Naive thymus-derived CD4-positive, alpha-beta T cell (primary cell): Measurements from ENCODE around the gene TIMELESS. TPM values are rescaled to one million over a fixed set of nuclear protein-coding genes. Genes with fewer than 3 reads are reported as not detected.
"Not testable (repeated sequence)": the region's sequence is repeated elsewhere in the genome, so short reads cannot be mapped to it uniquely, and the experiment has no call there.

Experiments
- ATAC-seq: fragments of 150-1000 bp; cut with Tn5 transposase; 2 replicates; pipeline ENCODE4 v1.10.0; 2021; ENCODE audit warnings: mild to moderate bottlenecking, moderate library complexity
- CTCF ChIA-PET: fragments of 350-600 bp; sonication (Branson Sonifier 250); formaldehyde crosslinking; loops from one replicate; lab custom pipeline; 2021; ENCODE audit warnings: antibody characterized with exemption; lab: Charles Lee
- POLR2A ChIA-PET: fragments of 350-600 bp; sonication (Branson Sonifier 250); formaldehyde crosslinking; loops from one replicate; lab custom pipeline; 2021; ENCODE audit warnings: antibody characterized with exemption, inconsistent platforms; lab: Charles Lee
- DNase-seq, 9 donors: peaks; one replicate each; pipeline versions ENCODE4 v3.0.0 to v3.0.0-alpha.2; 2020 to 2022; ENCODE audit warnings: mixed read lengths in 1 of 9
- H3K27ac ChIP-seq: one replicate; pipeline ENCODE4 v1.7.0; 2013; ENCODE audit warnings: mild to moderate bottlenecking, low read depth, low read length, moderate library complexity
- H3K27me3 ChIP-seq, 2 donors: one replicate each; pipeline ENCODE4 v1.7.0; 2013; ENCODE audit warnings: low read length in 2 of 2, mild to moderate bottlenecking in 2 of 2, moderate library complexity in 2 of 2; ENCODE audit not compliant: control insufficient read depth in 2 of 2, insufficient read depth in 2 of 2
- H3K36me3 ChIP-seq, 3 experiments: 1 replicate in 2 of 3; 2 replicates in 1 of 3; pipeline ENCODE4 v1.7.0; 2013; ENCODE audit warnings: low read length in 3 of 3, mild to moderate bottlenecking in 3 of 3, moderate library complexity in 1 of 3; ENCODE audit not compliant: insufficient read depth in 3 of 3, control insufficient read depth in 2 of 3
- H3K4me1 ChIP-seq, 2 donors: one replicate each; pipeline ENCODE4 v1.7.0; 2013; ENCODE audit warnings: low read length in 2 of 2, mild to moderate bottlenecking in 2 of 2, moderate library complexity in 1 of 2; ENCODE audit not compliant: control insufficient read depth in 2 of 2, insufficient read depth in 2 of 2
- H3K4me3 ChIP-seq: 2 replicates; pipeline ENCODE4 v1.7.0; 2013; ENCODE audit warnings: mild to moderate bottlenecking, low read length
- H3K9me3 ChIP-seq, 3 experiments: 1 replicate in 2 of 3; 2 replicates in 1 of 3; pipeline ENCODE4 v1.7.0; 2013; ENCODE audit warnings: low read length in 3 of 3; ENCODE audit not compliant: control insufficient read depth in 2 of 3
- H3K27ac Mint-ChIP-seq, 9 donors: one replicate each; pipeline ENCODE4 v1.8.0; 2020 to 2022; ENCODE audit warnings: mixed read lengths in 9 of 9, mild to moderate bottlenecking in 8 of 9, moderate library complexity in 5 of 9, inconsistent platforms in 2 of 9
- H3K27me3 Mint-ChIP-seq, 5 donors: one replicate each; pipeline ENCODE4 v1.8.0; 2021 to 2022; ENCODE audit warnings: mixed read lengths in 5 of 5, mild to moderate bottlenecking in 1 of 5
- H3K36me3 Mint-ChIP-seq, 5 donors: one replicate each; pipeline ENCODE4 v1.8.0; 2020 to 2022; ENCODE audit warnings: mixed read lengths in 5 of 5, mild to moderate bottlenecking in 3 of 5, inconsistent platforms in 1 of 5
- H3K4me1 Mint-ChIP-seq, 7 donors: one replicate each; pipeline ENCODE4 v1.8.0; 2020 to 2022; ENCODE audit warnings: mixed read lengths in 7 of 7, mild to moderate bottlenecking in 3 of 7, inconsistent platforms in 1 of 7
- H3K4me3 Mint-ChIP-seq, 10 donors: one replicate each; pipeline ENCODE4 v1.8.0; 2020 to 2022; ENCODE audit warnings: mild to moderate bottlenecking in 10 of 10, mixed read lengths in 10 of 10, moderate library complexity in 6 of 10, inconsistent platforms in 2 of 10
- H3K9me3 Mint-ChIP-seq, 11 donors: one replicate each; pipeline ENCODE4 v1.8.0; 2020 to 2022; ENCODE audit warnings: mixed read lengths in 11 of 11, mild to moderate bottlenecking in 4 of 11, inconsistent platforms in 1 of 11, moderate library complexity in 1 of 11
- intact Hi-C, 2 donors: fragments of 100-400 bp; cut with micrococcal nuclease; formaldehyde crosslinking; loops; one replicate each; pipeline ENCODE4 v1.15.1; 2023
- polyA plus RNA-seq, 2 donors: library from polyadenylated mRNA; unstranded; fragments of 300-500 nt; fragmentation: Illumina TruSeq; gene quantifications; one replicate each; pipeline ENCODE4 v1.2.3, GENCODE V29; 2021
- total RNA-seq, 6 experiments: library from RNA in 5 of 6; stranded (reverse) in 5 of 6; gene quantifications; 1 replicate in 5 of 6; 2 replicates in 1 of 6; pipeline ENCODE4 v1.2.3 and lab custom pipeline; 2021 to 2026

The TIMELESS gene
- total and polyA plus RNA-seq, 7 experiments from 2014 or later: 2.7 to 42.3 (median 4.6) TPM

GRCh38 chr12:56454557-56454956, 5.3 kb upstream of the TIMELESS start, which contains the start of gene MIP:
MIP (minus strand) TSS chr12:56454657; CDS start chr12:56454613, 44 bp downstream.
- H3K9me3 ChIP-seq: no peaks in the 10 kb centered on the region
- intact Hi-C loops: no loop called here
- Mint-ChIP-seq H3K4me1 (peaks cover 5 to 12% (median 9%) of the 10 kb centered on the region in 7 donors), H3K4me3 (no peak within 1 kb of the TSS), H3K9me3 (no peaks in the 10 kb centered on the region), H3K27ac (no peak within 1 kb of the TSS), H3K36me3 (no peaks in the 10 kb centered on the region), H3K27me3 (no peaks in the 10 kb centered on the region)
- no peak for ATAC-seq
- H3K27ac ChIP-seq: no peak within 1 kb of the TSS
- ChIA-PET CTCF (no interaction called here), POLR2A (interaction anchor here (1.5 to 1.8 kb wide), 2 partner anchors 9 kb away, joined by 4 read pairs; no protein-coding TSS in a partner anchor)
- no peak for DNase-seq
- H3K36me3 ChIP-seq: no peaks in the 10 kb centered on the region
- H3K4me1 ChIP-seq: peaks cover 0 to 6% of the 10 kb centered on the region in 2 donors
- H3K27me3 ChIP-seq: no peaks in the 10 kb centered on the region
- no peak within 1 kb of the TSS for H3K4me3 ChIP-seq

GRCh38 chr12:56451147-56451546, 1.9 kb upstream of the TIMELESS start:
- no peaks in the 10 kb centered on the region for H3K27me3 ChIP-seq
- no peak overlapping the region for H3K4me3 ChIP-seq
- Mint-ChIP-seq H3K4me3 (peak overlapping the region in 2 of 10 donors; percentile 13 to 30), H3K27ac (peak overlapping the region in 1 of 9 donors; percentile 62), H3K4me1 (peaks cover 9 to 27% (median 24%) of the 10 kb centered on the region in 7 donors), H3K9me3 (no peaks in the 10 kb centered on the region), H3K36me3 (peaks cover 0 to 4% (median 0%) of the 10 kb centered on the region in 5 donors), H3K27me3 (no peaks in the 10 kb centered on the region)
- no peak overlapping the region for H3K27ac ChIP-seq
- no peak for ATAC-seq
- ChIA-PET CTCF (interaction anchor here (0.6 to 4.1 kb wide), 2 partner anchors 11 to 428 kb away, joined by 3 to 22 read pairs; no protein-coding TSS in a partner anchor), POLR2A (interaction anchor here (3.8 kb wide), 1 partner anchor 113 kb away, joined by 20 read pairs; the partner anchor contains the start of gene IL23A)
- H3K4me1 ChIP-seq: peaks cover 0 to 7% of the 10 kb centered on the region in 2 donors
- DNase-seq: no peak
- no peaks in the 10 kb centered on the region for H3K36me3 ChIP-seq
- intact Hi-C loops: no loop called here
- no peaks in the 10 kb centered on the region for H3K9me3 ChIP-seq

GRCh38 chr12:56450241-56450640, 1.0 kb upstream of the TIMELESS start:
- Mint-ChIP-seq H3K4me3 (peak overlapping the region in 9 of 10 donors; percentile 77 to 94 (median 92)), H3K27ac (peak overlapping the region in 6 of 9 donors; percentile 86 to 98 (median 94)), H3K27me3 (no peaks in the 10 kb centered on the region), H3K4me1 (peaks cover 9 to 29% (median 24%) of the 10 kb centered on the region in 7 donors), H3K9me3 (no peaks in the 10 kb centered on the region), H3K36me3 (peaks cover 0 to 4% (median 0%) of the 10 kb centered on the region in 5 donors)
- DNase-seq (no peak), ATAC-seq (no peak)
- Histone ChIP-seq H3K27ac (no peak overlapping the region), H3K9me3 (no peaks in the 10 kb centered on the region), H3K4me3 (no peak overlapping the region), H3K36me3 (no peaks in the 10 kb centered on the region), H3K4me1 (peaks cover 0 to 7% of the 10 kb centered on the region in 2 donors), H3K27me3 (no peaks in the 10 kb centered on the region)
- CTCF ChIA-PET: interaction anchor here (0.6 to 4.1 kb wide), 6 partner anchors 12 to 427 kb away, joined by 3 to 22 read pairs (median 4); partner anchors contain the start of genes CNPY2, COQ10A and STAT2
- POLR2A ChIA-PET: interaction anchor here (1.0 to 3.8 kb wide), 6 partner anchors 14 to 334 kb away, joined by 4 to 20 read pairs (median 18); partner anchors contain the start of genes CNPY2, IL23A, RPL41 and STAT2
- intact Hi-C loops: no loop called here

GRCh38 chr12:56449622-56449984, 377 bp upstream of the TIMELESS start:
- ChIA-PET CTCF (interaction anchor here (0.6 to 4.1 kb wide), 4 partner anchors 13 to 182 kb away, joined by 4 to 22 read pairs (median 4); partner anchors contain the start of genes COQ10A and STAT2), POLR2A (interaction anchor here (0.6 to 3.8 kb wide), 14 partner anchors 14 to 347 kb away, joined by 3 to 20 read pairs (median 4); partner anchors contain the start of genes CNPY2, IL23A, PTGES3 and RPL41)
- no peaks in the 10 kb centered on the region for H3K36me3 ChIP-seq
- H3K4me3 Mint-ChIP-seq: peak overlapping the region; percentile 77 to 94 (median 92)
- H3K36me3 Mint-ChIP-seq: peaks cover 0 to 7% (median 0%) of the 10 kb centered on the region in 5 donors
- H3K4me1 ChIP-seq: peaks cover 0 to 7% of the 10 kb centered on the region in 2 donors
- ATAC-seq: no peak
- no peaks in the 10 kb centered on the region for H3K9me3 ChIP-seq
- no peaks in the 10 kb centered on the region for H3K27me3 ChIP-seq
- H3K27ac ChIP-seq: peak overlapping the region; percentile 74
- H3K27ac Mint-ChIP-seq: peak overlapping the region; percentile 86 to 98 (median 93)
- peaks cover 0 to 3% (median 0%) of the 10 kb centered on the region in 11 donors for H3K9me3 Mint-ChIP-seq
- no peak for DNase-seq
- H3K4me3 ChIP-seq: peak overlapping the region; percentile 97
- no peaks in the 10 kb centered on the region for H3K27me3 Mint-ChIP-seq
- H3K4me1 Mint-ChIP-seq: peaks cover 11 to 32% (median 24%) of the 10 kb centered on the region in 7 donors
- intact Hi-C loops: loop anchor here (1.0 to 5.0 kb wide), 12 partner anchors 15 to 322 kb away; partner anchors contain the start of genes CS (in 2 of the 2), SPRYD4 (in 2 of the 2), STAT2 (in 2 of the 2) and ANKRD52 (in 1 of the 2)

- H3K4me3 Mint-ChIP-seq, intact Hi-C loops, H3K27ac Mint-ChIP-seq, H3K4me1 ChIP-seq, H3K36me3 ChIP-seq, DNase-seq, H3K4me3 ChIP-seq, H3K27ac ChIP-seq, CTCF ChIA-PET, H3K9me3 ChIP-seq, H3K27me3 Mint-ChIP-seq, ATAC-seq, POLR2A ChIA-PET, H3K27me3 ChIP-seq: not testable (repeated sequence)
- Mint-ChIP-seq H3K4me1 (peaks cover 4 to 37% (median 10%) of the 10 kb centered on the region in 7 donors), H3K9me3 (peaks cover 0 to 12% (median 6%) of the 10 kb centered on the region in 11 donors), H3K36me3 (peaks cover 0 to 24% (median 9%) of the 10 kb centered on the region in 5 donors)
These were observed 6.0 kb downstream of the TIMELESS start for GRCh38 chr12:56443208-56443607.

GRCh38 chr12:56437430-56438176, 11.6 kb downstream of the TIMELESS start:
- ATAC-seq: no peak
- CTCF ChIA-PET: interaction anchor here (0.7 to 0.8 kb wide), 2 partner anchors 27 to 105 kb away, joined by 3 to 10 read pairs; no protein-coding TSS in a partner anchor
- Histone ChIP-seq H3K36me3 (peaks cover 0 to 6% (median 0%) of the 10 kb centered on the region in 3 experiments), H3K27ac (no peak overlapping the region), H3K4me1 (no peaks in the 10 kb centered on the region), H3K9me3 (no peaks in the 10 kb centered on the region), H3K27me3 (no peaks in the 10 kb centered on the region), H3K4me3 (no peak overlapping the region)
- peaks cover 0 to 9% (median 0%) of the 10 kb centered on the region in 7 donors for H3K4me1 Mint-ChIP-seq
- H3K36me3 Mint-ChIP-seq: peaks cover 0 to 11% (median 6%) of the 10 kb centered on the region in 5 donors
- no peaks in the 10 kb centered on the region for H3K9me3 Mint-ChIP-seq
- no peak for DNase-seq
- H3K27me3 Mint-ChIP-seq: no peaks in the 10 kb centered on the region
- peak overlapping the region in 2 of 9 donors; percentile 65 to 77 for H3K27ac Mint-ChIP-seq
- intact Hi-C loops: no loop called here
- no peak overlapping the region for H3K4me3 Mint-ChIP-seq
- POLR2A ChIA-PET: interaction anchor here (1.1 kb wide), 1 partner anchor 12 kb away, joined by 5 read pairs; no protein-coding TSS in a partner anchor
